HepG2 (cell line): Measurements from ENCODE around the gene AJM1. TPM values are rescaled to one million over a fixed set of nuclear protein-coding genes. Genes with fewer than 3 reads are reported as not detected.

Experiments
- E2F5 ChIP-seq: sonication (generic); formaldehyde crosslinking; conservative IDR thresholded peaks from 2 replicates; pipeline ENCODE4 v1.4.0; 2020; ENCODE audit warnings: missing genetic modification reagents
- ESRRA ChIP-seq: sonication (generic); formaldehyde crosslinking; IDR thresholded peaks from 2 replicates; pipeline ENCODE4 v1.5.1; 2020; ENCODE audit warnings: mild to moderate bottlenecking, low read depth, missing genetic modification reagents
- FOXK2 ChIP-seq: fragments of 450-650 bp; IDR thresholded peaks from 2 replicates; pipeline ENCODE4 v1.6.1; 2016
- GATAD2A ChIP-seq: IDR thresholded peaks from 2 replicates; pipeline ENCODE4 v1.6.1; 2016
- HCFC1 ChIP-seq: fragments of 150-350 bp; IDR thresholded peaks from 2 replicates; pipeline ENCODE4 v1.6.1; 2014; ENCODE audit warnings: low read depth, low read length
- JUN ChIP-seq: sonication (generic); formaldehyde crosslinking; IDR thresholded peaks from 2 replicates; pipeline ENCODE4 v1.4.0; 2020; ENCODE audit warnings: mild to moderate bottlenecking, missing genetic modification reagents
- MXI1 ChIP-seq: IDR thresholded peaks from 3 replicates; pipeline ENCODE4 v1.6.1; 2012; ENCODE audit warnings: low read depth, low read length, inconsistent platforms, borderline replicate concordance
- NFE2L1 ChIP-seq: sonication (generic); formaldehyde crosslinking; IDR thresholded peaks from 2 replicates; pipeline ENCODE4 v1.4.0; 2020; ENCODE audit warnings: missing genetic modification reagents, mild to moderate bottlenecking, borderline replicate concordance
- NFYC ChIP-seq: IDR thresholded peaks from 2 replicates; pipeline ENCODE4 v1.6.1; 2016; ENCODE audit warnings: missing genetic modification reagents, missing compliant biosample characterization
- PCBP2 ChIP-seq: fragments of 200-400 bp; formaldehyde crosslinking; optimal IDR thresholded peaks from 2 replicates; pipeline ENCODE3; 2018; ENCODE audit warnings: low read length, low read depth; ENCODE audit not compliant: poor library complexity, severe bottlenecking
- PITX1 ChIP-seq: sonication (generic); formaldehyde crosslinking; IDR thresholded peaks from 2 replicates; pipeline ENCODE4 v1.5.1; 2020; ENCODE audit warnings: mild to moderate bottlenecking, missing genetic modification reagents
- PRMT3 ChIP-seq: sonication (generic); formaldehyde crosslinking; IDR thresholded peaks from 2 replicates; pipeline ENCODE4 v1.8.1; 2022; ENCODE audit warnings: low read depth, mild to moderate bottlenecking, moderate library complexity, missing genetic modification reagents, borderline replicate concordance
- RCOR2 ChIP-seq: IDR thresholded peaks from 2 replicates; pipeline ENCODE4 v1.6.1; 2016; ENCODE audit warnings: missing biosample characterization, missing genetic modification reagents
- REST ChIP-seq, 2 experiments: IDR thresholded peaks; 2 replicates each; pipeline ENCODE4 v1.6.1; 2011 to 2012; ENCODE audit warnings: low read length in 2 of 2, borderline replicate concordance in 1 of 2, low read depth in 1 of 2, mild to moderate bottlenecking in 1 of 2, moderate library complexity in 1 of 2
- THAP11 ChIP-seq: IDR thresholded peaks from 2 replicates; pipeline ENCODE4 v1.6.1; 2016; ENCODE audit warnings: missing biosample characterization, missing genetic modification reagents
- ZNF367 ChIP-seq: sonication (generic); formaldehyde crosslinking; IDR thresholded peaks from 2 replicates; pipeline ENCODE4 v1.4.0; 2020; ENCODE audit warnings: missing genetic modification reagents, borderline replicate concordance
- ZNF562 ChIP-seq: sonication (generic); formaldehyde crosslinking; IDR thresholded peaks from 2 replicates; pipeline ENCODE4 v1.8.0; 2022; ENCODE audit warnings: missing genetic modification reagents, borderline replicate concordance
- ZNF724P ChIP-seq: sonication (generic); formaldehyde crosslinking; IDR thresholded peaks from 2 replicates; pipeline ENCODE4 v1.8.0; 2022; ENCODE audit warnings: missing genetic modification reagents, borderline replicate concordance
- ZSCAN12 ChIP-seq: sonication (generic); formaldehyde crosslinking; IDR thresholded peaks from 2 replicates; pipeline ENCODE4 v1.9.0; 2021; ENCODE audit warnings: mild to moderate bottlenecking, missing genetic modification reagents
- polyA plus RNA-seq, 8 experiments: library from polyadenylated mRNA; depleted of rRNA in 3 of 8; stranded (reverse) in 7 of 8; unstranded in 1 of 8; fragments of >200 nt; fragmentation: Illumina TruSeq in 4 of 8; extraction: Trizol in 4 of 8; gene quantifications; 2 replicates each; pipeline versions ENCODE4 v1.2.1 to v1.2.3, GENCODE V29; 2011 to 2016; ENCODE audit warnings: low read depth in 4 of 8, missing spikeins in 1 of 8, mixed read lengths in 1 of 8; ENCODE audit not compliant: insufficient read depth in 1 of 8
- total RNA-seq, 5 experiments: library from RNA; depleted of rRNA; stranded (reverse); fragments of >200 nt; fragmentation: Illumina TruSeq; extraction: Trizol; gene quantifications; 2 replicates each; pipeline ENCODE4 v1.2.3, GENCODE V29; 2016; ENCODE audit warnings: low read depth in 1 of 5
- TF ChIP-seq, protein P1 (sequence below): fragments of 450-650 bp; IDR thresholded peaks from 2 replicates; pipeline ENCODE4 v1.6.1; 2017
- TF ChIP-seq, protein P2 (sequence below): sonication (generic); formaldehyde crosslinking; IDR thresholded peaks from 2 replicates; pipeline ENCODE4; 2020; ENCODE audit warnings: missing genetic modification reagents, mild to moderate bottlenecking, borderline replicate concordance

Gene AJM1
- total and polyA plus RNA-seq, 2 of the 13 experiments (the other 11 are each of a cell fraction or from before 2014, with no cell fraction given), result 1.1 to 1.2 TPM

DNA sequence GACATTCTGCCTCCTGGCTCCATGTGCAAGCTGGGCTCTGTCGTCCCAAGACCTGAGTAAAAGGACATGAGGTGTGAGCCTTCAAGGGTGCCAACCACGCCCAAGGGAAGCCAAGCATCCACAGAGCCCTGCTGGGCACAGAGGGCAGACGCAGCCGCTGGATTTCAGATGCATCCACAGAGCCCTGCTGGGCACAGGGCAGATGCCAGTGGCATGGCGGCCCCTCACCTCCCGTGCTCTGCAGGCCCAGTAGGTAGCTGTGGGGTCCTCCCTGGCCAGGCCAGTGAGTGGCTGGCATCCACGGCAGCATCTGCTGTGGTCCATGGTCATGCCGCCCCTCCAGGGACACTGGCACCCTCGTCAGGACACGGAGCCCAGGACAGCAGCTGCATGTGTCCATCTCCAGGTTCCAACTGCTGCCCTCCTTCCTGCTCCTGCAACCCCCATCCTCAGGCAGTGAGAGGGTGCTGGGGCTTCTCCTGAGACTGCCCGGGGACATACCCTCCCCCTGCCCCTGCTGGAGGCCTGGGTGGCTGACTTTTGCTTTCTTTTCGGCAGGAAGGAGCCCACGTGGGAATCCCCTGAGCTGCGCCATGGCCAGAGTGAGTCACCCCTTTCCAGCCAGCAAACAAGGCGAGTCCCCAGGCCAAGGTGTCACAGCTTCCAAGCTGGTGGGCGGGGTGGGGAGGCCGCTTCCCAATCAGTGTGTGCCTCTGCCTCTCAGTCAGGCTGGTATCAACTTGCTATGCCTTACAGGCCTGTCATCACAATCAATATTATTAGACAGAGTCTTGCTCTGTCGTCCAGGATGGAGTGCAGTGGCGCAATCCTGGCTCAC, 40.0 kb downstream of the AJM1 start (continued):
- TF ChIP-seq NFE2L1 (CRISPR knock-in tag), result no peak
- no peak for TF ChIP-seq PRMT3 (CRISPR knock-in tag)
- TF ChIP-seq, protein P1, sequence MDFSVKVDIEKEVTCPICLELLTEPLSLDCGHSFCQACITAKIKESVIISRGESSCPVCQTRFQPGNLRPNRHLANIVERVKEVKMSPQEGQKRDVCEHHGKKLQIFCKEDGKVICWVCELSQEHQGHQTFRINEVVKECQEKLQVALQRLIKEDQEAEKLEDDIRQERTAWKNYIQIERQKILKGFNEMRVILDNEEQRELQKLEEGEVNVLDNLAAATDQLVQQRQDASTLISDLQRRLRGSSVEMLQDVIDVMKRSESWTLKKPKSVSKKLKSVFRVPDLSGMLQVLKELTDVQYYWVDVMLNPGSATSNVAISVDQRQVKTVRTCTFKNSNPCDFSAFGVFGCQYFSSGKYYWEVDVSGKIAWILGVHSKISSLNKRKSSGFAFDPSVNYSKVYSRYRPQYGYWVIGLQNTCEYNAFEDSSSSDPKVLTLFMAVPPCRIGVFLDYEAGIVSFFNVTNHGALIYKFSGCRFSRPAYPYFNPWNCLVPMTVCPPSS, result no peak
- TF ChIP-seq NFYC (CRISPR knock-in tag), result peak; percentile 66
- TF ChIP-seq JUN (CRISPR knock-in tag), result peak; percentile 93
- TF ChIP-seq ZNF724P (CRISPR knock-in tag), result 0 out of 2 replicates have a peak, but pooled peaks have one; percentile 32
- TF ChIP-seq ZNF367 (CRISPR knock-in tag), result no peak
- TF ChIP-seq HCFC1, result no peak
- no peak for TF ChIP-seq ESRRA (CRISPR knock-in tag)
- 0 out of 2 replicates have a peak, but pooled peaks have one; percentile 62 for TF ChIP-seq RCOR2
- TF ChIP-seq MXI1, result peak; percentile 99
- no peak; the same call in 1 of the 2 replicates for TF ChIP-seq PITX1
- TF ChIP-seq REST (IDR thresholded peaks at IDR 0.05; ENCODE audit: borderline replicate concordance in 1 of 2, low read depth in 1 of 2, low read length in 2 of 2), result no peak
- TF ChIP-seq ZSCAN12 (CRISPR knock-in tag), result no peak
- TF ChIP-seq E2F5 (CRISPR knock-in tag), result no peak
- TF ChIP-seq ZNF562 (CRISPR knock-in tag), result no peak
- TF ChIP-seq PCBP2, result no peak
- peak; percentile 79 for TF ChIP-seq GATAD2A (CRISPR knock-in tag)
- TF ChIP-seq, protein P2, sequence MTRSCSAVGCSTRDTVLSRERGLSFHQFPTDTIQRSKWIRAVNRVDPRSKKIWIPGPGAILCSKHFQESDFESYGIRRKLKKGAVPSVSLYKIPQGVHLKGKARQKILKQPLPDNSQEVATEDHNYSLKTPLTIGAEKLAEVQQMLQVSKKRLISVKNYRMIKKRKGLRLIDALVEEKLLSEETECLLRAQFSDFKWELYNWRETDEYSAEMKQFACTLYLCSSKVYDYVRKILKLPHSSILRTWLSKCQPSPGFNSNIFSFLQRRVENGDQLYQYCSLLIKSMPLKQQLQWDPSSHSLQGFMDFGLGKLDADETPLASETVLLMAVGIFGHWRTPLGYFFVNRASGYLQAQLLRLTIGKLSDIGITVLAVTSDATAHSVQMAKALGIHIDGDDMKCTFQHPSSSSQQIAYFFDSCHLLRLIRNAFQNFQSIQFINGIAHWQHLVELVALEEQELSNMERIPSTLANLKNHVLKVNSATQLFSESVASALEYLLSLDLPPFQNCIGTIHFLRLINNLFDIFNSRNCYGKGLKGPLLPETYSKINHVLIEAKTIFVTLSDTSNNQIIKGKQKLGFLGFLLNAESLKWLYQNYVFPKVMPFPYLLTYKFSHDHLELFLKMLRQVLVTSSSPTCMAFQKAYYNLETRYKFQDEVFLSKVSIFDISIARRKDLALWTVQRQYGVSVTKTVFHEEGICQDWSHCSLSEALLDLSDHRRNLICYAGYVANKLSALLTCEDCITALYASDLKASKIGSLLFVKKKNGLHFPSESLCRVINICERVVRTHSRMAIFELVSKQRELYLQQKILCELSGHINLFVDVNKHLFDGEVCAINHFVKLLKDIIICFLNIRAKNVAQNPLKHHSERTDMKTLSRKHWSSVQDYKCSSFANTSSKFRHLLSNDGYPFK (CRISPR knock-in tag), result peak; percentile 49; the same call in 1 of the 2 replicates
- peak; percentile 84 for TF ChIP-seq THAP11 (CRISPR knock-in tag)
- peak; percentile 62; the same call in 1 of the 2 replicates for TF ChIP-seq FOXK2
